ENCODE results near the gene SHC4.

SHC4 gene

GRCh38 chr15:48966595-48967301, 3.0 kb upstream of the SHC4 start:
- DNase-seq: no peak

- DNase-seq: no peak
Observed at GRCh38 chr15:48965972-48966371, 2.3 kb upstream of the SHC4 start.

- DNase-seq: no peak
Observed at GRCh38 chr15:48964898-48965297, 1.2 kb upstream of the SHC4 start.

GRCh38 chr15:48962662-48963523, 826 bp downstream of the SHC4 start:
- no peak for DNase-seq

GRCh38 chr15:48955967-48956366, 7.8 kb downstream of the SHC4 start:
- no peak for DNase-seq

- DNase-seq: no peak
Observed at GRCh38 chr15:48955370-48955769, 8.3 kb downstream of the SHC4 start.

GRCh38 chr15:48954538-48954937, 9.2 kb downstream of the SHC4 start:
- no peak for DNase-seq

- no peak for DNase-seq
Observed at GRCh38 chr15:48946840-48947187, 16.9 kb downstream of the SHC4 start.

DNA sequence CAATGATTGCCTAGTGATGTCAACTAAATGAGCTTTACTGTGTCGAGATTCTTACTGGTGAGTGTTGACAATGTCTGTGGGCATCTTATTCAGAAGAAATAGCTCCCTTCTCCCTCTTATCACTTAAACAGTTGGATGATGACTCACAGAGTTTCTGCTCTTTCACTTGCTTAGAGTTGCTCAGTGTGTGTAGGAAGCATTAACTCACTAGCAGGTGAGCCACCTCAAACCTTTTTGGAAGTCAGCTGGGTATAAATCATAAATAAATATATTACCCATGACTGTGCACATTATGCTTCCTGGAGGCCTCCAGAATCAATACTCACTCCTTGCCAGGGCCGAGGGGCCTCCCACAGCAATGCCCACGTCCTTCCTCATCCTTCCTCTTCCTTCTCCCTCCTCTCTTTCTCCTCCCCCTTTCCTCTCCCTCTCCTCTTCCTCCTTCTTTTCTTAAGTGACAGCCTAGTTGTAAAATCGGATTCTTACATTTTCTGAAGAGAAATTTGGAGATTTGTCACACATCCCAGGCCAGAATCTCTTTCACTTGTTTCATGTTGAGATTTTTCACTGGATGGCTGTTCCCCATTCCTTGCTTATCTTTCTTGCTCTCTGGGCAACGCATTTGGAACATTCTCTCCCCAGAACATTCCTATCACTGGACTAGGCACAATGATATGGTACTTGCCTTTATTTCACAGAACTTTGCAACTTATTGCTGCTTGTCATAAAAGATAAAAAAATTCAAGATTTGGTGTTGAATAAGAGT, 17.5 kb downstream of the SHC4 start:
- no peak for DNase-seq

- DNase-seq: no peak
Observed at GRCh38 chr15:48945386-48945785, 18.3 kb downstream of the SHC4 start.

GRCh38 chr15:48941904-48942303, 21.8 kb downstream of the SHC4 start:
- no peak for DNase-seq

GRCh38 chr15:48940508-48940907, 23.2 kb downstream of the SHC4 start:
- DNase-seq: no peak

DNA sequence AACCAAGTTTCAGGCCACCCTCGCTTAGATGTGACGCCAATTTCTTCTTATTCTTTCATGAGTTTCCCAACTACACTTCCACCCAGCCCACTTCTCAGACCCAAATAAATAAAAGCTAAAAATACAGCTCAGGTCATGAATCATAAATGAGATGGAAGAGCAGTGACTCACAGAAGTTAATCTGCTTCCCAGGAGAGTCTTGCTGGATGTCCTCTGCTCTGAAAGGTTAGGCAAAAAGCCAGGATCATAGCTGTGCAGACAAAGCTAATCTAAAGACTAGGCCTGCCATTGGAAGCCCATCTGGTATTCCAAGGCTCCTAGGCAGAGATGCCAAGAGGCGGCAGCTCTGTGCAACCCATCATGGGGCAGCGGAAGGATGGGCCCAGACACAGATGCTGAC, 24.1 kb downstream of the SHC4 start:
- DNase-seq: no peak

GRCh38 chr15:48937886-48938285, 25.8 kb downstream of the SHC4 start:
- no peak for DNase-seq

- no peak for DNase-seq
Observed at GRCh38 chr15:48936666-48937065, 27.1 kb downstream of the SHC4 start.

DNA sequence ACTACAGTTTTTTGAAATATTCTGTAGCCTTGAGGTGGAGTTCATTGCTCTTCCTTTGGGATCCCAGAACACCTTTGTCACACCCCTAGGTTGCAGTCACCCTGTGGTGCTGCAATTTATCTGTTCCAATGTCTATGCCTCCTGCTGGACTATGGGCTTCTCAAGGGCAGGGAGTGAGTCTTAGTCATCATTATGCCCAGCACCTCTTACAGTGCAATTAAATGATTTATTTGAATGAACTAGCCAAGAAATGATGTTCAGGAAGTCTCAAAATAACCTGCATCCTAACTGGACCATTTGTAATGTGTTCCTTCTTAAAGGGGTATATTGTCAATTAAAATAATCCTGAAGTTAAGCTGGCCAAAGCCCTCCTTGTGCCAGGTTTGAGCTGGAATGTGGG, 28.5 kb downstream of the SHC4 start:
- no peak for DNase-seq

DNA sequence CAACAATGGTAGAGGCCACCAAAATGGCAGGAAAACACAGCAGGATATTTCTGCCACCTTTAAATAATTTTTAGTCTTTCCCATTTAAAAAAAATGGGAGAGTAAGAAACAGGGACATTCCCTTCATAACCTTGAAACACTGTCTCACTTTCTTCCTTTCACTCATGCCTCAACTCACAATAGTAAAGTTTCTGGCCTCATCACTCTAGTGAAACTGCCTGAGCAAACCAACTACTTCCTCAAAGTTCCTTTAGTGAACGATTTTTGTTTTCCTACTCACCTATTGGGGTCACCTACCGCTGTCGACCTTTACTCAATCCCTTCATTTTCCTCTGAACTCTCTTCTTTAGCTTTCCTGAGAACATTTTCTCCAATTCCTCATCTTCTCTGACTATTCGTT, 33.0 kb downstream of the SHC4 start:
- no peak for DNase-seq

DNA sequence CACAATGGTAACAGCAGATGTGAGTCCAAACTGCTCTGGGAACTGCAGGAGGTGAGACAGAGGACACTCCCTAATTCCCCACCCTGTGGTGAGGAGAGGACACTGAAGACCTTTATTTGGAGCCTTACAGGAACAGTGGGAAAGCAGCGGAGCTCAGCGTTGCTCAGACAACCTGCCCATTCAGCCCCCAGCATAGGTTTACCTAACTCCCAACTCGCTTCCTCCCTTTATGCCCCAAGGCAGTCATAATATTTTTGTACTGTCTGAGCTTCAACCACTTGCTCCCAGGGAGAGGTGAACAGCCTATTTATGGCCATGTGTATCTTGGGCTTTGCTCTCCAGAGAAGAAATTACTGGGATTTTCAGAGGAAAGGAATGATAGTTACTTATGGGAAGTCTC, 34.1 kb downstream of the SHC4 start:
- DNase-seq: peak; percentile 22

DNA sequence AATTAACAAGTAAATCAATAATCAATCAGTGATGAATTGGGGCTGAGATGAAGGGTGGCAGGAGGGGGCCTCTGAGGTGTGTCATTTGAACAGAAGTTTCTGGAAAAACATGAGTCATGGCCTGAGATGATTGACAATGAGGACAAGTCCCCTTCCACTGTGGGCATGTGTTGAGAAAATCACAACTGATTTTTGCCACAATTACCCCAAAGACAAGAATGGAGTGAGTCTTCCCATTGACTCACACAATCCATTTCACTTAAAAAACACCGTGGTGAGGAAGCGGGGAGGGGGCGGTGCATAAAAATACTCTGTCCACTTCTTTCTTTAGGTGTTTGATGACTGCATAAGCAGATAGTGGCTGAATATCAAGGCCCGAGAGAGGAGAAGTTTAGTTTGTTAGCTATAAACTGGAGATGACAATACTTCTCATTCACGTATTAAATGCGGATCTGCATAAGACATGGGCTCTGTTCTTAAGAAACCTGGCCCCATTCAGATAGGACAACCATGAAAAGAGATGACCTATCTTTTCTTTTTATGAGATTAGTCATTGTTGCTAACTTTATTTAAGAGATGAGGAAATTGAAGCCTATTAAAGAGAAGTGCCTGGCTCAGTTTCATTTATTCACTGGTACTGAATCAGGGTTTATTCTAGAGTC, 34.7 kb downstream of the SHC4 start:
- no peak for DNase-seq

- DNase-seq: no peak
Observed at GRCh38 chr15:48925714-48926223, 38.0 kb downstream of the SHC4 start.

- DNase-seq: no peak
Observed at GRCh38 chr15:48924528-48925393, 39.0 kb downstream of the SHC4 start.

- DNase-seq: no peak
Observed at GRCh38 chr15:48922046-48922445, 41.7 kb downstream of the SHC4 start.

Measured in NCI-H2081 treated with DMSO at 0.1 percent for 48 hours (cell line).